SU-DHL-6 (cell line): ENCODE results near the gene C16orf95.

ENCODE experiments used
- EZH2phosphoT487 ChIP-seq: fragments of 200-600 bp; sonication (generic), shearing (Covaris generic); conservative IDR thresholded peaks from 2 replicates; pipeline ENCODE4 v1.6.1; 2018; ENCODE audit warnings: mild to moderate bottlenecking, antibody characterized with exemption, low read length, moderate library complexity, mixed read lengths
- TF ChIP-seq, protein P1 (sequence below): fragments of 200-600 bp; sonication (generic); IDR thresholded peaks from one replicate; pipeline ENCODE4 v1.5.1; 2017; ENCODE audit warnings: antibody characterized with exemption, mild to moderate bottlenecking, low read length, moderate library complexity; ENCODE audit not compliant: insufficient read depth, poor library complexity, severe bottlenecking

DNA sequence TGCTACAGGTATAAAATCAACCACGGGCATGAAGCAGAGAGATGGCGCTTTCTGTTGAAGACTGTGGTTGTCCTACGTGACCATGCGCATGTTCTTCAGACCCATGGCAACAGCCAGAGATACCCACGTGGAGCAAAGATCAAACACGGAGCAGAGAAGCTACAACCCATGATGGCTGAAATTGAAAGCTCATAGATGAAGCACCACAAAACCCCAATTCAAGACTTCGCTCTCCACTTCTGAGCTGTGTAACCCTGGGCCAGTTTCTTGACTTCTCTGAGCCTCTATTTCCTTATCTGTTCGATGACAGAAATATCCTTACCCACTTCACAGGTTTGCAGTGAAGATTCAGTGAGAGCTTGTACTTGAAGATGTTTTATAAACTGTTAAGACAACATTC is 49.6 kb downstream of the C16orf95 start:
- TF ChIP-seq, protein P1, sequence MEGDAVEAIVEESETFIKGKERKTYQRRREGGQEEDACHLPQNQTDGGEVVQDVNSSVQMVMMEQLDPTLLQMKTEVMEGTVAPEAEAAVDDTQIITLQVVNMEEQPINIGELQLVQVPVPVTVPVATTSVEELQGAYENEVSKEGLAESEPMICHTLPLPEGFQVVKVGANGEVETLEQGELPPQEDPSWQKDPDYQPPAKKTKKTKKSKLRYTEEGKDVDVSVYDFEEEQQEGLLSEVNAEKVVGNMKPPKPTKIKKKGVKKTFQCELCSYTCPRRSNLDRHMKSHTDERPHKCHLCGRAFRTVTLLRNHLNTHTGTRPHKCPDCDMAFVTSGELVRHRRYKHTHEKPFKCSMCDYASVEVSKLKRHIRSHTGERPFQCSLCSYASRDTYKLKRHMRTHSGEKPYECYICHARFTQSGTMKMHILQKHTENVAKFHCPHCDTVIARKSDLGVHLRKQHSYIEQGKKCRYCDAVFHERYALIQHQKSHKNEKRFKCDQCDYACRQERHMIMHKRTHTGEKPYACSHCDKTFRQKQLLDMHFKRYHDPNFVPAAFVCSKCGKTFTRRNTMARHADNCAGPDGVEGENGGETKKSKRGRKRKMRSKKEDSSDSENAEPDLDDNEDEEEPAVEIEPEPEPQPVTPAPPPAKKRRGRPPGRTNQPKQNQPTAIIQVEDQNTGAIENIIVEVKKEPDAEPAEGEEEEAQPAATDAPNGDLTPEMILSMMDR = no peak
- no peak for TF ChIP-seq EZH2phosphoT487
